HepG2 (cell line): ENCODE data around the gene ARL5A. TPM values are rescaled to one million over a fixed set of nuclear protein-coding genes. Genes with fewer than 3 reads are reported as not detected.

Source experiments
- ETV6 ChIP-seq: sonication (generic); formaldehyde crosslinking; conservative IDR thresholded peaks from 2 replicates; pipeline ENCODE4 v1.4.0; 2020; ENCODE audit warnings: missing genetic modification reagents
- GLI4 ChIP-seq: sonication (generic); formaldehyde crosslinking; IDR thresholded peaks from 2 replicates; pipeline ENCODE4 v1.5.1; 2020; ENCODE audit warnings: missing genetic modification reagents, mild to moderate bottlenecking, moderate library complexity, borderline replicate concordance
- GMEB1 ChIP-seq: sonication (generic); formaldehyde crosslinking; IDR thresholded peaks from 2 replicates; pipeline ENCODE4 v1.5.1; 2020; ENCODE audit warnings: missing genetic modification reagents, mild to moderate bottlenecking, borderline replicate concordance
- HINFP ChIP-seq: sonication (generic); formaldehyde crosslinking; IDR thresholded peaks from 2 replicates; pipeline ENCODE4 v1.4.0; 2020; ENCODE audit warnings: low read depth, mild to moderate bottlenecking, missing genetic modification reagents
- HOMEZ ChIP-seq: IDR thresholded peaks from 2 replicates; pipeline ENCODE4 v1.6.1; 2016; ENCODE audit warnings: low read depth
- NONO ChIP-seq, 2 experiments: fragments of 450-650 bp in 1 of 2; sonication (generic) in 1 of 2; formaldehyde crosslinking in 1 of 2; IDR thresholded peaks in 1 of 2; conservative IDR thresholded peaks in 1 of 2; 2 replicates each; pipeline versions ENCODE4 v1.6.1 to v1.8.0; 2017 to 2022; ENCODE audit warnings: mild to moderate bottlenecking in 1 of 2, missing genetic modification reagents in 1 of 2, moderate library complexity in 1 of 2
- RARA ChIP-seq: IDR thresholded peaks from 2 replicates; pipeline ENCODE4 v1.6.1; 2016; ENCODE audit warnings: missing genetic modification reagents, missing compliant biosample characterization
- TEAD3 ChIP-seq: optimal IDR thresholded peaks from 2 replicates; pipeline ENCODE3; 2016; ENCODE audit warnings: borderline replicate concordance
- YEATS4 ChIP-seq: sonication (generic); formaldehyde crosslinking; IDR thresholded peaks from 2 replicates; pipeline ENCODE4 v1.4.0; 2020; ENCODE audit warnings: missing genetic modification reagents, borderline replicate concordance
- ZFP62 ChIP-seq: sonication (generic); formaldehyde crosslinking; IDR thresholded peaks from 2 replicates; pipeline ENCODE4 v1.4.0; 2020; ENCODE audit warnings: missing genetic modification reagents
- ZNF646 ChIP-seq: sonication (generic); formaldehyde crosslinking; IDR thresholded peaks from 2 replicates; pipeline ENCODE4 v1.9.0; 2021; ENCODE audit warnings: mild to moderate bottlenecking, missing genetic modification reagents
- polyA plus RNA-seq, 8 experiments: library from polyadenylated mRNA; depleted of rRNA in 3 of 8; stranded (reverse) in 7 of 8; unstranded in 1 of 8; fragments of >200 nt; fragmentation: Illumina TruSeq in 4 of 8; extraction: Trizol in 4 of 8; gene quantifications; 2 replicates each; pipeline versions ENCODE4 v1.2.1 to v1.2.3, GENCODE V29; 2011 to 2016; ENCODE audit warnings: low read depth in 4 of 8, missing spikeins in 1 of 8, mixed read lengths in 1 of 8; ENCODE audit not compliant: insufficient read depth in 1 of 8
- total RNA-seq, 5 experiments: library from RNA; depleted of rRNA; stranded (reverse); fragments of >200 nt; fragmentation: Illumina TruSeq; extraction: Trizol; gene quantifications; 2 replicates each; pipeline ENCODE4 v1.2.3, GENCODE V29; 2016; ENCODE audit warnings: low read depth in 1 of 5
- TF ChIP-seq, protein P1 (sequence below): sonication (generic); formaldehyde crosslinking; IDR thresholded peaks from 2 replicates; pipeline ENCODE4 v1.4.0; 2020; ENCODE audit warnings: mild to moderate bottlenecking, missing genetic modification reagents
- TF ChIP-seq, protein P2 (sequence below): sonication (generic); formaldehyde crosslinking; conservative IDR thresholded peaks from 2 replicates; pipeline ENCODE4 v1.8.0; 2022; ENCODE audit warnings: low read depth, missing genetic modification reagents

Gene ARL5A
- total and polyA plus RNA-seq, 2 of the 13 experiments (the other 11 are each of a cell fraction or from before 2014, with no cell fraction given) = 47.5 to 149 TPM

- TF ChIP-seq, protein P1, sequence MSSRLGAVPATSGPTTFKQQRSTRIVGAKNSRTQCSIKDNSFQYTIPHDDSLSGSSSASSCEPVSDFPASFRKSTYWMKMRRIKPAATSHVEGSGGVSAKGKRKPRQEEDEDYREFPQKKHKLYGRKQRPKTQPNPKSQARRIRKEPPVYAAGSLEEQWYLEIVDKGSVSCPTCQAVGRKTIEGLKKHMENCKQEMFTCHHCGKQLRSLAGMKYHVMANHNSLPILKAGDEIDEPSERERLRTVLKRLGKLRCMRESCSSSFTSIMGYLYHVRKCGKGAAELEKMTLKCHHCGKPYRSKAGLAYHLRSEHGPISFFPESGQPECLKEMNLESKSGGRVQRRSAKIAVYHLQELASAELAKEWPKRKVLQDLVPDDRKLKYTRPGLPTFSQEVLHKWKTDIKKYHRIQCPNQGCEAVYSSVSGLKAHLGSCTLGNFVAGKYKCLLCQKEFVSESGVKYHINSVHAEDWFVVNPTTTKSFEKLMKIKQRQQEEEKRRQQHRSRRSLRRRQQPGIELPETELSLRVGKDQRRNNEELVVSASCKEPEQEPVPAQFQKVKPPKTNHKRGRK (CRISPR knock-in tag) = no peak
- TF ChIP-seq ETV6 (no peak), NONO (IDR thresholded peaks at IDR 0.05) (no peak), NONO (CRISPR knock-in tag; conservative IDR thresholded peaks at IDR 0.05) (peak; percentile 31; the same call in 1 of the 2 replicates), TEAD3 (CRISPR knock-in tag) (no peak), YEATS4 (CRISPR knock-in tag) (no peak), RARA (peak; percentile 61), GLI4 (CRISPR knock-in tag) (no peak), HOMEZ (peak; percentile 68; the same call in 1 of the 2 replicates), ZFP62 (CRISPR knock-in tag) (no peak), GMEB1 (CRISPR knock-in tag) (0 out of 2 replicates have a peak, but pooled peaks have one; percentile 21), HINFP (0 out of 2 replicates have a peak, but pooled peaks have one; percentile 19), ZNF646 (CRISPR knock-in tag) (no peak)
- TF ChIP-seq, protein P2, sequence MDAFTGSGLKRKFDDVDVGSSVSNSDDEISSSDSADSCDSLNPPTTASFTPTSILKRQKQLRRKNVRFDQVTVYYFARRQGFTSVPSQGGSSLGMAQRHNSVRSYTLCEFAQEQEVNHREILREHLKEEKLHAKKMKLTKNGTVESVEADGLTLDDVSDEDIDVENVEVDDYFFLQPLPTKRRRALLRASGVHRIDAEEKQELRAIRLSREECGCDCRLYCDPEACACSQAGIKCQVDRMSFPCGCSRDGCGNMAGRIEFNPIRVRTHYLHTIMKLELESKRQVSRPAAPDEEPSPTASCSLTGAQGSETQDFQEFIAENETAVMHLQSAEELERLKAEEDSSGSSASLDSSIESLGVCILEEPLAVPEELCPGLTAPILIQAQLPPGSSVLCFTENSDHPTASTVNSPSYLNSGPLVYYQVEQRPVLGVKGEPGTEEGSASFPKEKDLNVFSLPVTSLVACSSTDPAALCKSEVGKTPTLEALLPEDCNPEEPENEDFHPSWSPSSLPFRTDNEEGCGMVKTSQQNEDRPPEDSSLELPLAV (CRISPR knock-in tag) = no peak
Measured at GRCh38 chr2:151849413-151850010, 21.3 kb upstream of the ARL5A start (continued).
